GM12892 (cell line): Measurements from ENCODE around the gene MAP4K1.
"Not testable (repeated sequence)": the region's sequence is repeated elsewhere in the genome, so short reads cannot be mapped to it uniquely, and the experiment has no call there.

ENCODE experiments used
- DNase-seq: peaks from one replicate; pipeline ENCODE4 v3.0.0; 2011; ENCODE audit not compliant: insufficient read length
- FAIRE-seq: peaks from 2 replicates; lab custom pipeline; 2011; peaks lifted over from hg19 to GRCh38; lab: Jason Lieb, UNC
- POLR2A ChIP-seq: IDR thresholded peaks from 2 replicates; pipeline ENCODE4 v1.6.1; 2011; ENCODE audit warnings: low read depth, low read length, control low read depth
- POLR2AphosphoS5 ChIP-seq: IDR thresholded peaks from 2 replicates; pipeline ENCODE4 v1.6.1; 2011; ENCODE audit warnings: low read depth, low read length, control low read depth
- TAF1 ChIP-seq: IDR thresholded peaks from 2 replicates; pipeline ENCODE4 v1.6.1; 2011; ENCODE audit warnings: low read depth, mild to moderate bottlenecking, control low read depth, low read length, borderline replicate concordance

MAP4K1 gene

GRCh38 chr19:38557205-38557799, 60.5 kb downstream of the MAP4K1 start:
- DNase-seq (no peak), FAIRE-seq (peak; percentile 91)
- TF ChIP-seq POLR2AphosphoS5 (no peak), POLR2A (no peak), TAF1 (no peak)

- TF ChIP-seq POLR2A: no peak
- TF ChIP-seq TAF1: no peak
- no peak for TF ChIP-seq POLR2AphosphoS5
- FAIRE-seq (peak; percentile 63), DNase-seq (no peak)
These were observed 61.1 kb downstream of the MAP4K1 start for GRCh38 chr19:38556521-38557174.

GRCh38 chr19:38555200-38555599, 62.6 kb downstream of the MAP4K1 start:
- no peak for DNase-seq
- no peak for FAIRE-seq
- TF ChIP-seq POLR2A (no peak), TAF1 (no peak), POLR2AphosphoS5 (no peak)

- DNase-seq: no peak
These were observed 63.0 kb downstream of the MAP4K1 start for GRCh38 chr19:38554676-38555141.

GRCh38 chr19:38553239-38553638, 64.5 kb downstream of the MAP4K1 start:
- FAIRE-seq, DNase-seq: not testable (repeated sequence)

More at GRCh38 chr19:38554676-38555141, 63.0 kb downstream of the MAP4K1 start:
- peak; percentile 17 for FAIRE-seq
- TF ChIP-seq POLR2AphosphoS5 (no peak), TAF1 (no peak), POLR2A (no peak)

- FAIRE-seq: peak; percentile 92
- DNase-seq: no peak
- TF ChIP-seq POLR2AphosphoS5 (no peak), POLR2A (no peak), TAF1 (no peak)
These were observed 66.3 kb downstream of the MAP4K1 start for GRCh38 chr19:38551450-38551813.

GRCh38 chr19:38550376-38550775, 67.4 kb downstream of the MAP4K1 start:
- TF ChIP-seq POLR2A (no peak), POLR2AphosphoS5 (no peak), TAF1 (no peak)
- no peak for DNase-seq
- no peak for FAIRE-seq

GRCh38 chr19:38549942-38550341, 67.8 kb downstream of the MAP4K1 start:
- no peak for TF ChIP-seq POLR2A
- TF ChIP-seq POLR2AphosphoS5: no peak
- TF ChIP-seq TAF1: no peak
- FAIRE-seq (no peak), DNase-seq (no peak)

GRCh38 chr19:38549061-38549460, 68.7 kb downstream of the MAP4K1 start:
- FAIRE-seq: no peak
- no peak for DNase-seq
- TF ChIP-seq POLR2A: no peak
- TF ChIP-seq POLR2AphosphoS5: no peak
- TF ChIP-seq TAF1: no peak

- no peak for FAIRE-seq
- DNase-seq: no peak
- TF ChIP-seq POLR2A (no peak), TAF1 (no peak), POLR2AphosphoS5 (no peak)
These were observed 70.3 kb downstream of the MAP4K1 start for GRCh38 chr19:38547421-38547820.

GRCh38 chr19:38545596-38545995, 72.2 kb downstream of the MAP4K1 start:
- FAIRE-seq (no peak), DNase-seq (no peak)
- no peak for TF ChIP-seq POLR2A
- TF ChIP-seq TAF1: no peak
- TF ChIP-seq POLR2AphosphoS5: no peak
